Transverse colon (tissue), 3 donors: ENCODE results near the gene PCBP2.

ENCODE experiments used
- CTCF ChIP-seq, 5 experiments: fragments of 200-600 bp in 3 of 5; fragments of 450-650 bp in 2 of 5; sonication (generic) in 3 of 5; IDR thresholded peaks; 1 replicate in 2 of 5; 2 replicates in 3 of 5; pipeline ENCODE4 v1.5.1; 2016 to 2017; ENCODE audit warnings: antibody characterized with exemption in 5 of 5, inconsistent platforms in 3 of 5, mild to moderate bottlenecking in 2 of 5, moderate library complexity in 1 of 5
- EP300 ChIP-seq: sonication (generic); formaldehyde crosslinking; IDR thresholded peaks from one replicate; pipeline ENCODE4 v1.6.1; 2017; ENCODE audit warnings: antibody characterized with exemption, low read depth

- TF ChIP-seq CTCF (IDR thresholded peaks at IDR 0.05) (peak; percentile 87 to 96 (median 91)), EP300 (no peak)
Observed at GRCh38 chr12:53508534-53509170, 56.8 kb downstream of the PCBP2 start.
